ENCODE results near the gene KRTAP2-2. TPM values are rescaled to one million over a fixed set of nuclear protein-coding genes. Genes with fewer than 3 reads are reported as not detected.

The KRTAP2-2 gene
- total RNA-seq, 1 donor from 2014 or later: not detected

DNA sequence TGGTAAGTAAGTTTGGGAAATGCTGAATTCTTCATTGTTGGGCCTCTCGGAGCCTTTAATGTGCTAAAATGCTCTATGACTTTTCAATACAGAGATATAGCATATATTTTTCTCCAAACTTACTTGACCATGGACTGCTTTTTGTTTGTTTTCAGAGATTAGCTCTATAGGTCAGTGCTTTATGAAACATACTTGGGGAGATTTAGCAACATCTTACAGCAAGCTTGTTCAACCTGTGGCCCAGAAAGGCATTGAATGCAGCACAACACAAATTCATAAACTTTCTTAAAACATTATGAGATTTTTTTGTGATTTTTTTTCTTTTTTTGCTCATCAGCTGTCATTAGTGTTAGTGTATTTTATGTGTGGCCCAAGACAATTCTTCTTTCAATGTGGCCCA is 45.1 kb downstream of the KRTAP2-2 start:
- Histone ChIP-seq H3K9me3 (replicated peaks) (no peaks in the 10 kb centered on the region), H3K36me3 (no peaks in the 10 kb centered on the region), H3K27ac (replicated peaks) (no peak overlapping the region), H3K4me1 (peaks cover 8% of the 10 kb centered on the region), H3K4me3 (no peak overlapping the region), H3K27me3 (ENCODE audit: low read depth) (no peaks in the 10 kb centered on the region)
- no peak for DNase-seq
- intact Hi-C loops (cut with micrococcal nuclease): no loop called here
- TF ChIP-seq, protein P1, sequence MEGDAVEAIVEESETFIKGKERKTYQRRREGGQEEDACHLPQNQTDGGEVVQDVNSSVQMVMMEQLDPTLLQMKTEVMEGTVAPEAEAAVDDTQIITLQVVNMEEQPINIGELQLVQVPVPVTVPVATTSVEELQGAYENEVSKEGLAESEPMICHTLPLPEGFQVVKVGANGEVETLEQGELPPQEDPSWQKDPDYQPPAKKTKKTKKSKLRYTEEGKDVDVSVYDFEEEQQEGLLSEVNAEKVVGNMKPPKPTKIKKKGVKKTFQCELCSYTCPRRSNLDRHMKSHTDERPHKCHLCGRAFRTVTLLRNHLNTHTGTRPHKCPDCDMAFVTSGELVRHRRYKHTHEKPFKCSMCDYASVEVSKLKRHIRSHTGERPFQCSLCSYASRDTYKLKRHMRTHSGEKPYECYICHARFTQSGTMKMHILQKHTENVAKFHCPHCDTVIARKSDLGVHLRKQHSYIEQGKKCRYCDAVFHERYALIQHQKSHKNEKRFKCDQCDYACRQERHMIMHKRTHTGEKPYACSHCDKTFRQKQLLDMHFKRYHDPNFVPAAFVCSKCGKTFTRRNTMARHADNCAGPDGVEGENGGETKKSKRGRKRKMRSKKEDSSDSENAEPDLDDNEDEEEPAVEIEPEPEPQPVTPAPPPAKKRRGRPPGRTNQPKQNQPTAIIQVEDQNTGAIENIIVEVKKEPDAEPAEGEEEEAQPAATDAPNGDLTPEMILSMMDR (IDR thresholded peaks at IDR 0.05; ENCODE audit: borderline replicate concordance): no peak

DNA sequence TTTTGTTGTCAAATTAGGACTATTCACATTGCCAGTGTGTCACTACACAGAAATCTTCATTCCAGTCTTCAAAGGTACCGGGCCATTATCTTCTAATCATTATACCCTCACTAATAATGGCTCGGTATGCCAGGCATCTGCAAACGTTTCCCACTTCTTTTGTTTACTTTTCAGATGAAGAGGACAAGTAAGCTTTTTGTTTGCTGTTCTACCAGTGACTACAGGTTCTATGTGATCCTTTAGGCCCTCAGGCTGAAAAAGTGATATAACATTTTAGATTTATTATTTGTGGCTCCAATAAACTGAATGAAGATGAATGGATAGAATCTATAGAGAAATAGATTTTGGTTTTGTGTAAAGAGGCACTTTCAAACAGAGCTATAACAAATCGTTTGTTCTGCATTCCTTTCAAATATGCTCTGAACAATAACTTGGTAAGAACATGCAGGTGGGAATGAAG is 45.7 kb downstream of the KRTAP2-2 start:
- TF ChIP-seq, protein P1 (IDR thresholded peaks at IDR 0.05; ENCODE audit: borderline replicate concordance): no peak
- Histone ChIP-seq H3K36me3 (no peaks in the 10 kb centered on the region), H3K9me3 (replicated peaks) (no peaks in the 10 kb centered on the region), H3K27me3 (ENCODE audit: low read depth) (peaks cover 4% of the 10 kb centered on the region), H3K4me3 (no peak overlapping the region), H3K4me1 (peaks cover 8% of the 10 kb centered on the region), H3K27ac (replicated peaks) (no peak overlapping the region)
- DNase-seq: no peak
- intact Hi-C loops (cut with micrococcal nuclease): no loop called here

DNA sequence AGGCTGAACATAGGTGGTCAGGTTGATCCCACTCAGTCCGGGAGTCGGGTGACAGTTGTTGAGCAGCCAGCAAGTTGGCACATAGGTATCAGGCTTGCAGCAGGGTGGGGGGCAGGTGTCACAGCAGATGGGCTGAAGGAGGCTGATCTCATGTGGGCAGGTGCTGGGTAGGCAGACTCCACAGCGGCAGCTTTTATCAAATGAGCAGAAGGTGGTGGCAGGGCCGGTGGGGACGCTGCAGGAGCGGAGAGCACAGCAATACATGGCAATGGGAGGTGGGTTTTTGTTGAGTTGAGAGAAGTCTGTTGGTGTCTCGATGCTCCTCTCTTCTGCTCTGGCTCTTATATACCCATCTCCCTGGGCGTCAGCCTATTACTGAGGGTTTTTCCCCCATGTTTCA is 46.2 kb downstream of the KRTAP2-2 start, which contains the start of gene KRTAP3-1:
Gene KRTAP3-1 (minus strand): TSS at position 318 of the 400 bp plus-strand sequence. CDS start 54 bp downstream, at position 264.
- Histone ChIP-seq H3K9me3 (replicated peaks) (no peaks in the 10 kb centered on the region), H3K4me1 (peaks cover 4% of the 10 kb centered on the region), H3K4me3 (no peak within 1 kb of the TSS), H3K36me3 (no peaks in the 10 kb centered on the region), H3K27me3 (ENCODE audit: low read depth) (peaks cover 9% of the 10 kb centered on the region), H3K27ac (replicated peaks) (no peak within 1 kb of the TSS)
- intact Hi-C loops (cut with micrococcal nuclease): no loop called here
- TF ChIP-seq, protein P1 (IDR thresholded peaks at IDR 0.05; ENCODE audit: borderline replicate concordance): no peak
- DNase-seq: no peak

Other genes starting within 250 kb of the KRTAP2-2 start
- gene KRT10, start 232.6 kb downstream of the KRTAP2-2 start, total RNA-seq: 54.7 TPM
- gene KRT12, start 188.0 kb downstream of the KRTAP2-2 start, total RNA-seq: not detected
- not detected for gene KRT20, start 170.0 kb downstream of the KRTAP2-2 start, total RNA-seq
- gene KRT23, start 117.6 kb downstream of the KRTAP2-2 start, total RNA-seq: 0.33 TPM
- gene KRT39, start 88.3 kb downstream of the KRTAP2-2 start, total RNA-seq: not detected
- gene KRT40, start 70.9 kb downstream of the KRTAP2-2 start, total RNA-seq: not detected
- gene KRTAP3-3, start 61.1 kb downstream of the KRTAP2-2 start, total RNA-seq: not detected
- not detected for gene KRTAP3-2, start 55.3 kb downstream of the KRTAP2-2 start, total RNA-seq
- not detected for gene KRTAP3-1, start 46.1 kb downstream of the KRTAP2-2 start, total RNA-seq
- not detected for gene KRTAP1-5, start 28.0 kb downstream of the KRTAP2-2 start, total RNA-seq
- not detected for gene KRTAP1-4, start 25.0 kb downstream of the KRTAP2-2 start, total RNA-seq
- gene KRTAP1-3, start 20.4 kb downstream of the KRTAP2-2 start, total RNA-seq: not detected
- gene KRTAP1-1, start 13.8 kb downstream of the KRTAP2-2 start, total RNA-seq: not detected
- not detected for gene KRTAP2-1, start 7.9 kb downstream of the KRTAP2-2 start, total RNA-seq
- gene KRTAP2-3, start 4.9 kb upstream of the KRTAP2-2 start, total RNA-seq: not detected
- gene KRTAP2-4, start 10.6 kb upstream of the KRTAP2-2 start, total RNA-seq: not detected
- not detected for gene KRTAP4-7, start 28.9 kb upstream of the KRTAP2-2 start, total RNA-seq
- not detected for gene KRTAP4-8, start 42.9 kb upstream of the KRTAP2-2 start, total RNA-seq
- not detected for gene KRTAP4-16, start 47.0 kb upstream of the KRTAP2-2 start, total RNA-seq
- gene KRTAP4-9, start 50.2 kb upstream of the KRTAP2-2 start, total RNA-seq: not detected
- gene KRTAP4-11, start 63.1 kb upstream of the KRTAP2-2 start, total RNA-seq: not detected
- gene KRTAP4-12, start 69.0 kb upstream of the KRTAP2-2 start, total RNA-seq: not detected
- not detected for gene KRTAP4-6, start 85.3 kb upstream of the KRTAP2-2 start, total RNA-seq
- not detected for gene KRTAP4-5, start 94.6 kb upstream of the KRTAP2-2 start, total RNA-seq
- gene KRTAP4-4, start 105.5 kb upstream of the KRTAP2-2 start, total RNA-seq: not detected
- gene KRTAP4-3, start 113.0 kb upstream of the KRTAP2-2 start, total RNA-seq: not detected
- gene KRTAP4-2, start 123.0 kb upstream of the KRTAP2-2 start, total RNA-seq: not detected
- gene KRTAP4-1, start 129.7 kb upstream of the KRTAP2-2 start, total RNA-seq: not detected
- gene KRTAP9-1, start 134.7 kb upstream of the KRTAP2-2 start, total RNA-seq: not detected
- gene KRTAP9-2, start 171.4 kb upstream of the KRTAP2-2 start, total RNA-seq: not detected
- not detected for gene KRTAP9-3, start 177.2 kb upstream of the KRTAP2-2 start, total RNA-seq
- not detected for gene KRTAP9-8, start 182.8 kb upstream of the KRTAP2-2 start, total RNA-seq
- gene KRTAP9-4, start 194.5 kb upstream of the KRTAP2-2 start, total RNA-seq: not detected
- gene KRTAP9-9, start 200.2 kb upstream of the KRTAP2-2 start, total RNA-seq: not detected
- gene KRTAP9-6, start 210.1 kb upstream of the KRTAP2-2 start, total RNA-seq: not detected
- gene KRTAP9-7, start 220.5 kb upstream of the KRTAP2-2 start, total RNA-seq: not detected
- not detected for gene KRTAP29-1, start 247.6 kb upstream of the KRTAP2-2 start, total RNA-seq

Data from left ventricle myocardium inferior (tissue), 1 donor.